ENCODE data around the gene UBE2H. TPM values are rescaled to one million over a fixed set of nuclear protein-coding genes. Genes with fewer than 3 reads are reported as not detected.

The UBE2H gene
- total RNA-seq, 1 experiment from 2014 or later: 58.0 TPM

DNA sequence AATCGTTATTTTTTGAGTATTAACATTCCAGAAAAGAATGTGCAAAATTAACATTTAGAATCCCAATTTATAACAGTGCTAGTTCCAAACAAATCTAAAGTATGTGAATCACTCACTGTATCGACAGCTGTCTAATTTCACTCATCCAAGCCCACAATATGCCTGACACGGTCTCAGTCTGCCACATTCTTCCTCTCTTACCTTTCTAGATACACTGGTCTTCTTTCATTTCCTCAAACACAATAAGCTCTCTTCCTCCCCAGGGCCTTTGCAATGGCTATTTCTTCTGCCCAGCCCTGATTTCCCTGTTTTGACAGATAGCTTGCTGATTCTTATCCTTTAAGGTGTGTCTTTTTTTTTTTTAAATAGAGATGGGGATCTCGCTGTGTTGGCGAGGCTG, 48.8 kb downstream of the UBE2H start:
- ATAC-seq: no peak
- Histone ChIP-seq H3K4me1 (ENCODE audit: control insufficient read depth, insufficient read depth, low read length) (peaks cover 3% of the 10 kb centered on the region; the same call in 1 of the 2 replicates), H3K27ac (ENCODE audit: low read length) (no peak overlapping the region), H3K4me3 (ENCODE audit: low read depth in 2 of 2, low read length in 2 of 2) (no peak overlapping the region), H3K36me3 (ENCODE audit: control insufficient read depth, insufficient read depth, low read length) (no peaks in the 10 kb centered on the region), H3K9me3 (ENCODE audit: control insufficient read depth, insufficient read depth, low read depth, low read length) (no peaks in the 10 kb centered on the region), H3K27me3 (ENCODE audit: control insufficient read depth, insufficient read depth, low read length) (no peaks in the 10 kb centered on the region)
- in situ Hi-C loops (cut with HindIII; ENCODE audit: low pct_unique_long_range_greater_than_20kb, low sequenced_read_pairs) (no loop called here), intact Hi-C loops (cut with micrococcal nuclease; ENCODE audit: unreplicated experiment) (no loop called here)
- CTCF ChIA-PET: no interaction called here
- DNase-seq (ENCODE audit: low read depth, low spot score): no peak
- TF ChIP-seq, protein P1, sequence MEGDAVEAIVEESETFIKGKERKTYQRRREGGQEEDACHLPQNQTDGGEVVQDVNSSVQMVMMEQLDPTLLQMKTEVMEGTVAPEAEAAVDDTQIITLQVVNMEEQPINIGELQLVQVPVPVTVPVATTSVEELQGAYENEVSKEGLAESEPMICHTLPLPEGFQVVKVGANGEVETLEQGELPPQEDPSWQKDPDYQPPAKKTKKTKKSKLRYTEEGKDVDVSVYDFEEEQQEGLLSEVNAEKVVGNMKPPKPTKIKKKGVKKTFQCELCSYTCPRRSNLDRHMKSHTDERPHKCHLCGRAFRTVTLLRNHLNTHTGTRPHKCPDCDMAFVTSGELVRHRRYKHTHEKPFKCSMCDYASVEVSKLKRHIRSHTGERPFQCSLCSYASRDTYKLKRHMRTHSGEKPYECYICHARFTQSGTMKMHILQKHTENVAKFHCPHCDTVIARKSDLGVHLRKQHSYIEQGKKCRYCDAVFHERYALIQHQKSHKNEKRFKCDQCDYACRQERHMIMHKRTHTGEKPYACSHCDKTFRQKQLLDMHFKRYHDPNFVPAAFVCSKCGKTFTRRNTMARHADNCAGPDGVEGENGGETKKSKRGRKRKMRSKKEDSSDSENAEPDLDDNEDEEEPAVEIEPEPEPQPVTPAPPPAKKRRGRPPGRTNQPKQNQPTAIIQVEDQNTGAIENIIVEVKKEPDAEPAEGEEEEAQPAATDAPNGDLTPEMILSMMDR (IDR thresholded peaks at IDR 0.05): no peak
- TF ChIP-seq SIN3A (IDR thresholded peaks at IDR 0.05; ENCODE audit: borderline replicate concordance, insufficient read depth, low read depth, low read length) (no peak), TCF7L2 (IDR thresholded peaks at IDR 0.05; ENCODE audit: low read depth, low read length) (no peak)
- POLR2A ChIA-PET: interaction anchor here (0.6 kb wide), 1 partner anchor 22 kb away, joined by 6 read pairs; no protein-coding TSS in a partner anchor
- no TSS peak for BruUV-seq (replicated peaks)

DNA sequence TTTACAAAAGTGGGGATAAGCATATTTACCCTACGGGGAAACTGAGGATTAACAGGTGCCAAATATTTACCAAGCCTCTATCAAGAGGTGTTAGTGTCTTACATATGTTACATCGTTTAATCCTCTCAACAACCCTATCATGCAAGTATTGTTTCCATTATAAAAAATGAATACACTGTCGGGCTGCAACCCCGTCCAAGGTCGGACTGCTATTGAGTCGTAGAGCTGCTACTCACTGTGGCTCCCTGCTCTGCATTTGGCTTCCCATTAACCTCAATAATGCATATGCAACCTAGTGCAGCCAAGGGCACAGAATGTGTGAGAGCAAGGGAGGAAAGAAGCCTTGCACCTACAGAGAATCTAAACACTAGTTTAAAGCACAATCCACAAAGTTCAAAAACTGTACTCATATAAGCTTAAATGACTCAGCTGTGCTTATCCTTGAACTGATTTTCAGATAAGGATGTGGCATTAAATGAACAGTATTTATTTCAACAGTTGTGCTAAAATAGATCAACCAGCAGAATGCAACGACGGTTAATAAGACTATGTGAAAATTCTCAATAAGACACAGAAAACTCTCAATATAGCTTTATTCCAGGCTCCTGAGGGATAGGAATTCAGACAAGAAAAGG, 49.9 kb downstream of the UBE2H start:
- H3K36me3 ChIP-seq (ENCODE audit: control insufficient read depth, insufficient read depth, low read length): no peaks in the 10 kb centered on the region
- intact Hi-C loops (cut with micrococcal nuclease; ENCODE audit: unreplicated experiment) (no loop called here), in situ Hi-C loops (cut with HindIII; ENCODE audit: low pct_unique_long_range_greater_than_20kb, low sequenced_read_pairs) (no loop called here)
- H3K9me3 ChIP-seq (ENCODE audit: control insufficient read depth, insufficient read depth, low read depth, low read length): no peaks in the 10 kb centered on the region
- TF ChIP-seq TCF7L2 (IDR thresholded peaks at IDR 0.05; ENCODE audit: low read depth, low read length) (no peak), SIN3A (IDR thresholded peaks at IDR 0.05; ENCODE audit: borderline replicate concordance, insufficient read depth, low read depth, low read length) (no peak), POLR2AphosphoS5 (IDR thresholded peaks at IDR 0.05; ENCODE audit: low read depth, low read length) (no peak)
- TF ChIP-seq, protein P2, sequence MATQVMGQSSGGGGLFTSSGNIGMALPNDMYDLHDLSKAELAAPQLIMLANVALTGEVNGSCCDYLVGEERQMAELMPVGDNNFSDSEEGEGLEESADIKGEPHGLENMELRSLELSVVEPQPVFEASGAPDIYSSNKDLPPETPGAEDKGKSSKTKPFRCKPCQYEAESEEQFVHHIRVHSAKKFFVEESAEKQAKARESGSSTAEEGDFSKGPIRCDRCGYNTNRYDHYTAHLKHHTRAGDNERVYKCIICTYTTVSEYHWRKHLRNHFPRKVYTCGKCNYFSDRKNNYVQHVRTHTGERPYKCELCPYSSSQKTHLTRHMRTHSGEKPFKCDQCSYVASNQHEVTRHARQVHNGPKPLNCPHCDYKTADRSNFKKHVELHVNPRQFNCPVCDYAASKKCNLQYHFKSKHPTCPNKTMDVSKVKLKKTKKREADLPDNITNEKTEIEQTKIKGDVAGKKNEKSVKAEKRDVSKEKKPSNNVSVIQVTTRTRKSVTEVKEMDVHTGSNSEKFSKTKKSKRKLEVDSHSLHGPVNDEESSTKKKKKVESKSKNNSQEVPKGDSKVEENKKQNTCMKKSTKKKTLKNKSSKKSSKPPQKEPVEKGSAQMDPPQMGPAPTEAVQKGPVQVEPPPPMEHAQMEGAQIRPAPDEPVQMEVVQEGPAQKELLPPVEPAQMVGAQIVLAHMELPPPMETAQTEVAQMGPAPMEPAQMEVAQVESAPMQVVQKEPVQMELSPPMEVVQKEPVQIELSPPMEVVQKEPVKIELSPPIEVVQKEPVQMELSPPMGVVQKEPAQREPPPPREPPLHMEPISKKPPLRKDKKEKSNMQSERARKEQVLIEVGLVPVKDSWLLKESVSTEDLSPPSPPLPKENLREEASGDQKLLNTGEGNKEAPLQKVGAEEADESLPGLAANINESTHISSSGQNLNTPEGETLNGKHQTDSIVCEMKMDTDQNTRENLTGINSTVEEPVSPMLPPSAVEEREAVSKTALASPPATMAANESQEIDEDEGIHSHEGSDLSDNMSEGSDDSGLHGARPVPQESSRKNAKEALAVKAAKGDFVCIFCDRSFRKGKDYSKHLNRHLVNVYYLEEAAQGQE (IDR thresholded peaks at IDR 0.05; ENCODE audit: insufficient read depth in 1 of 2, low read depth in 2 of 2, low read length in 1 of 2): no peak
- TF ChIP-seq, protein P1 (IDR thresholded peaks at IDR 0.05): no peak
- H3K4me3 ChIP-seq (ENCODE audit: low read depth in 2 of 2, low read length in 2 of 2): no peak overlapping the region
- H3K4me1 ChIP-seq (ENCODE audit: control insufficient read depth, insufficient read depth, low read length): peaks cover 3% of the 10 kb centered on the region; the same call in 1 of the 2 replicates
- ChIA-PET CTCF (no interaction called here), POLR2A (no interaction called here)
- BruUV-seq (replicated peaks): no TSS peak
- ATAC-seq: no peak
- no peaks in the 10 kb centered on the region for H3K27me3 ChIP-seq (ENCODE audit: control insufficient read depth, insufficient read depth, low read length)
- DNase-seq (ENCODE audit: low read depth, low spot score): no peak
- H3K27ac ChIP-seq (ENCODE audit: low read length): no peak overlapping the region

Measured in Panc1 (cell line).